Endothelial cell of umbilical vein (primary cell): ENCODE measurements around the gene GRK6.

Experiments used
- CTCF ChIP-seq, 2 donors: IDR thresholded peaks; 1 replicate in 1 of 2; 2 replicates in 1 of 2; pipeline ENCODE4 v1.5.1; 2011; ENCODE audit warnings: low read length in 2 of 2, mild to moderate bottlenecking in 2 of 2, moderate library complexity in 2 of 2, control low read depth in 1 of 2, inconsistent platforms in 1 of 2, low read depth in 1 of 2; ENCODE audit not compliant: insufficient read depth in 1 of 2; ENCODE audit errors: extremely low read depth in 1 of 2
- EZH2 ChIP-seq: IDR thresholded peaks from 2 replicates; pipeline ENCODE4 v1.6.1; 2012; ENCODE audit warnings: borderline replicate concordance, low read depth, mild to moderate bottlenecking, moderate library complexity, low read length, inconsistent platforms; ENCODE audit not compliant: severe bottlenecking
- JUN ChIP-seq: IDR thresholded peaks from 2 replicates; pipeline ENCODE4 v1.6.1; 2011; ENCODE audit warnings: borderline replicate concordance, low read depth; ENCODE audit not compliant: insufficient read length, insufficient read depth
- POLR2A ChIP-seq: IDR thresholded peaks from 2 replicates; pipeline ENCODE4 v1.6.1; 2012; ENCODE audit warnings: low read depth, mild to moderate bottlenecking, control low read depth, low read length
- POLR2AphosphoS5 ChIP-seq: IDR thresholded peaks from 2 replicates; pipeline ENCODE4 v1.6.1; 2012; ENCODE audit warnings: low read depth, mild to moderate bottlenecking, control low read depth, low read length, moderate library complexity; ENCODE audit not compliant: insufficient read depth

GRCh38 chr5:177450667-177451424 is 24.4 kb downstream of the GRK6 start:
- TF ChIP-seq JUN: no peak
- TF ChIP-seq CTCF (IDR thresholded peaks at IDR 0.05; ENCODE audit: extremely low read depth in 1 of 2, insufficient read depth in 1 of 2, low read depth in 1 of 2, low read length in 2 of 2): no peak
- TF ChIP-seq POLR2AphosphoS5: no peak
- no peak for TF ChIP-seq EZH2
- no peak for TF ChIP-seq POLR2A
